Measurements from ENCODE around the gene HADHB.
A peak's percentile ranks its signal among the peaks of the same experiment; 100 is the strongest.

Gene HADHB

DNA sequence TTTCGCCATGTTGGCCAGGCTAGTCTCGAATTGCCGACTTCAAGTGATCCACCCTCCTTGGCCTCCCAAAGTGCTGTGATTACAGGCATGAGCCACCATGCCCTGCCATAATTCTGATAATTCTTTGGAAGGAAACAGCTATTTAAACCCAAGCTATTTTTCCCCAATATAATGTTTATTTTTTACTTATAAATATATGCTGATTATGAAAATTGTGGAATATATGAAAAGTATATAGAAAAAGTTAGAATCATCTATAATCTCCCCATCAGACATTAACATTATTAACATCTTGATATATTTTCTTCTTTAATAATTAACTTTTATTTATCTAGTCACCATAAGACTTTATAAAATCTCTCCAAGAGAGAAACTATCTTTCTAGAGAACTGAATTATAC lies 41.2 kb downstream of the HADHB start:
- H3K27me3 ChIP-seq (ENCODE audit: insufficient read depth, poor library complexity, severe bottlenecking) = no peaks in the 10 kb centered on the region
- no peak for DNase-seq (ENCODE audit: low spot score)
- H3K4me1 ChIP-seq (ENCODE audit: insufficient read depth, poor library complexity, severe bottlenecking) = peaks cover 9% of the 10 kb centered on the region
- no peak overlapping the region for H3K4me3 ChIP-seq (ENCODE audit: severe bottlenecking)
- ATAC-seq (ENCODE audit: low read depth) = no peak
- H3K36me3 ChIP-seq (ENCODE audit: low read depth) = peaks cover 66% of the 10 kb centered on the region
- no peaks in the 10 kb centered on the region for H3K9me3 ChIP-seq (ENCODE audit: severe bottlenecking)
- TF ChIP-seq CTCF (IDR thresholded peaks at IDR 0.05; ENCODE audit: poor library complexity, severe bottlenecking) = no peak
- no peak overlapping the region for H3K27ac ChIP-seq (ENCODE audit: poor library complexity, severe bottlenecking)

GRCh38 chr2:26290001-26290400 lies 45.3 kb downstream of the HADHB start:
- peaks cover 6% of the 10 kb centered on the region for H3K4me1 ChIP-seq (ENCODE audit: insufficient read depth, poor library complexity, severe bottlenecking)
- H3K27ac ChIP-seq (ENCODE audit: poor library complexity, severe bottlenecking) = no peak overlapping the region
- peaks cover 28% of the 10 kb centered on the region for H3K36me3 ChIP-seq (ENCODE audit: low read depth)
- ATAC-seq (ENCODE audit: low read depth) (no peak), DNase-seq (ENCODE audit: low spot score) (no peak)
- no peak overlapping the region for H3K4me3 ChIP-seq (ENCODE audit: severe bottlenecking)
- no peaks in the 10 kb centered on the region for H3K27me3 ChIP-seq (ENCODE audit: insufficient read depth, poor library complexity, severe bottlenecking)
- no peak for TF ChIP-seq CTCF (IDR thresholded peaks at IDR 0.05; ENCODE audit: poor library complexity, severe bottlenecking)
- no peaks in the 10 kb centered on the region for H3K9me3 ChIP-seq (ENCODE audit: severe bottlenecking)

DNA sequence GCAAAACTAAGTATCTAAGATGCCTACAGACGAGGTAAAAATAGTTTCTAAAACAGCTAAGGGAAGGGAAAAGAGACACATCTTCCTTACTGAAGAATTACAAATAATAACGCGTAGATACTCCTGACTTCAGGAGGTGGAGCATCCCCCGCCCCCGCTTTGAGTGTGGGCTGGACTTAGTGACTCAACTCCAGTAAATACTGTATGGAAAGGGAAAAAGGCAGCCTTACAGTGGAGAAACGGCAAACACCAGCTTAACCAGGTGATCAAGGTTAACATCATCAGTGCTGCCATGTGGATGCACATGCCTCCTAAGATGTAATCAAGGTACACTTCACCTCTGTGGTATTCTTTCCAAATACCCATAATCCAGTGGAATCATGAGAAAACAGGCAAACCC lies 47.9 kb downstream of the HADHB start:
- no peaks in the 10 kb centered on the region for H3K27me3 ChIP-seq (ENCODE audit: insufficient read depth, poor library complexity, severe bottlenecking)
- ATAC-seq (ENCODE audit: low read depth) (peak; percentile 98), DNase-seq (ENCODE audit: low spot score) (no peak)
- no peak for TF ChIP-seq CTCF (IDR thresholded peaks at IDR 0.05; ENCODE audit: poor library complexity, severe bottlenecking)
- H3K4me3 ChIP-seq (ENCODE audit: severe bottlenecking) = no peak overlapping the region
- peak overlapping the region; percentile 41 for H3K27ac ChIP-seq (ENCODE audit: poor library complexity, severe bottlenecking)
- H3K36me3 ChIP-seq (ENCODE audit: low read depth) = peaks cover 3% of the 10 kb centered on the region
- H3K9me3 ChIP-seq (ENCODE audit: severe bottlenecking) = no peaks in the 10 kb centered on the region
- peaks cover 6% of the 10 kb centered on the region for H3K4me1 ChIP-seq (ENCODE audit: insufficient read depth, poor library complexity, severe bottlenecking)

GRCh38 chr2:26295511-26295910 lies 50.8 kb downstream of the HADHB start:
- ATAC-seq (ENCODE audit: low read depth) (no peak), DNase-seq (ENCODE audit: low spot score) (no peak)
- Histone ChIP-seq H3K36me3 (ENCODE audit: low read depth) (no peaks in the 10 kb centered on the region), H3K27ac (ENCODE audit: poor library complexity, severe bottlenecking) (no peak overlapping the region), H3K27me3 (ENCODE audit: insufficient read depth, poor library complexity, severe bottlenecking) (no peaks in the 10 kb centered on the region), H3K9me3 (ENCODE audit: severe bottlenecking) (no peaks in the 10 kb centered on the region), H3K4me1 (ENCODE audit: insufficient read depth, poor library complexity, severe bottlenecking) (peaks cover 21% of the 10 kb centered on the region), H3K4me3 (ENCODE audit: severe bottlenecking) (no peak overlapping the region)
- TF ChIP-seq CTCF (IDR thresholded peaks at IDR 0.05; ENCODE audit: poor library complexity, severe bottlenecking) = no peak

DNA sequence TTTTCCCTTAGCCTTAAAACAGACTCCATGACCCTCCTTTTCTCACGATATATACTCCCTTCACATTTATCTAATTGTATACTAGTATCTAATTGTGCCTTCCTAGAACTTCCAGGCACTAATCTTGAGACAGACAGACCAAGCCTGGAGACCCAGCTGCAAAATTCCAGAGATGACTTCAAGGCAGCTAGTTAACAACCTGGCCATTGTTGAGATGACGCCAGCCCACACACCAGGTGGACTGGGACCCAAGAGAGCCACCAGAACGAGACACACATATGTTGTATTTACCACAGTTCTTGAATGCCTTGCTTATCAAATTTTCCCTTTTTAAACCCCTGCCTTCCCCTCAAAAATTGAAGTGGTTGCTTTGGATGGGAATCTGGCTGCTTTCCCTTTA lies 52.3 kb downstream of the HADHB start:
- no peaks in the 10 kb centered on the region for H3K36me3 ChIP-seq (ENCODE audit: low read depth)
- DNase-seq (ENCODE audit: low spot score) (no peak), ATAC-seq (ENCODE audit: low read depth) (no peak)
- TF ChIP-seq CTCF (IDR thresholded peaks at IDR 0.05; ENCODE audit: poor library complexity, severe bottlenecking) = no peak
- H3K27ac ChIP-seq (ENCODE audit: poor library complexity, severe bottlenecking) = no peak overlapping the region
- no peaks in the 10 kb centered on the region for H3K9me3 ChIP-seq (ENCODE audit: severe bottlenecking)
- no peaks in the 10 kb centered on the region for H3K27me3 ChIP-seq (ENCODE audit: insufficient read depth, poor library complexity, severe bottlenecking)
- H3K4me1 ChIP-seq (ENCODE audit: insufficient read depth, poor library complexity, severe bottlenecking) = peaks cover 25% of the 10 kb centered on the region
- no peak overlapping the region for H3K4me3 ChIP-seq (ENCODE audit: severe bottlenecking)
